Fibroblast of lung (primary cell): ENCODE data around the gene ATP5F1A. TPM values are rescaled to one million over a fixed set of nuclear protein-coding genes. Genes with fewer than 3 reads are reported as not detected.

ENCODE experiments used
- DNase-seq, 2 donors: peaks; one replicate each; pipeline versions ENCODE4 v3.0.0 to v3.0.0-alpha.2; 2010; ENCODE audit warnings: low read depth in 2 of 2
- H2AFZ ChIP-seq: 2 replicates; pipeline ENCODE4 v1.5.1; 2012; ENCODE audit warnings: low read length, control low read depth, inconsistent platforms
- H3K27ac ChIP-seq: 2 replicates; pipeline ENCODE4 v1.5.1; 2011; ENCODE audit warnings: low read length, control low read depth; ENCODE audit not compliant: insufficient read depth
- H3K27me3 ChIP-seq: 2 replicates; pipeline ENCODE4 v1.5.1; 2011; ENCODE audit warnings: mild to moderate bottlenecking, low read length; ENCODE audit not compliant: control insufficient read depth, insufficient read depth
- H3K36me3 ChIP-seq: 2 replicates; pipeline ENCODE4 v1.5.1; 2011; ENCODE audit warnings: low read length; ENCODE audit not compliant: control insufficient read depth, insufficient read depth
- H3K4me1 ChIP-seq: 2 replicates; pipeline ENCODE4 v1.5.1; 2011; ENCODE audit warnings: low read length; ENCODE audit not compliant: control insufficient read depth, insufficient read depth; ENCODE audit errors: extremely low read depth
- H3K4me2 ChIP-seq: 2 replicates; pipeline ENCODE4 v1.5.1; 2011; ENCODE audit warnings: low read length, control low read depth; ENCODE audit not compliant: insufficient read depth; ENCODE audit errors: extremely low read depth
- H3K4me3 ChIP-seq, 4 experiments: fragments of 200-600 bp in 1 of 4; sonication (generic) in 1 of 4; replicated peaks in 1 of 4; 2 replicates each; pipeline ENCODE4 v1.5.1; 2011 to 2016; ENCODE audit warnings: low read length in 4 of 4, low read depth in 3 of 4, mild to moderate bottlenecking in 3 of 4, control low read depth in 2 of 4, inconsistent platforms in 1 of 4, mixed read lengths in 1 of 4; ENCODE audit not compliant: insufficient read depth in 1 of 4; ENCODE audit errors: control extremely low read depth in 1 of 4
- H3K79me2 ChIP-seq: 2 replicates; pipeline ENCODE4 v1.5.1; 2012; ENCODE audit warnings: mild to moderate bottlenecking, low read length, inconsistent platforms; ENCODE audit not compliant: control insufficient read depth, insufficient read depth
- H3K9ac ChIP-seq: 2 replicates; pipeline ENCODE4 v1.5.1; 2011; ENCODE audit warnings: mild to moderate bottlenecking, low read length, control low read depth; ENCODE audit not compliant: insufficient read depth
- H3K9me3 ChIP-seq: 2 replicates; pipeline ENCODE4 v1.5.1; 2012; ENCODE audit warnings: low read depth, low read length; ENCODE audit not compliant: control insufficient read depth, insufficient read depth
- H4K20me1 ChIP-seq: 2 replicates; pipeline ENCODE4 v1.5.1; 2011; ENCODE audit warnings: low read length; ENCODE audit not compliant: control insufficient read depth, insufficient read depth; ENCODE audit errors: extremely low read depth
- CTCF ChIP-seq, 2 donors: IDR thresholded peaks in 1 of 2; conservative IDR thresholded peaks in 1 of 2; 1 replicate in 1 of 2; 2 replicates in 1 of 2; pipeline ENCODE4 v1.5.1; 2011 to 2012; ENCODE audit warnings: low read length in 2 of 2, control low read depth in 1 of 2, inconsistent platforms in 1 of 2, low read depth in 1 of 2, mild to moderate bottlenecking in 1 of 2
- EZH2 ChIP-seq: IDR thresholded peaks from 2 replicates; pipeline ENCODE4 v1.5.1; 2012; ENCODE audit warnings: low read length, control low read depth, mild to moderate bottlenecking; ENCODE audit errors: missing control alignments
- polyA plus RNA-seq, 2 donors: library from polyadenylated mRNA; depleted of rRNA in 1 of 2; stranded (reverse) in 1 of 2; unstranded in 1 of 2; fragments of >200 nt; gene quantifications; 2 replicates each; pipeline ENCODE4 v1.2.1, GENCODE V29; 2011 to 2012; ENCODE audit warnings: missing spikeins in 1 of 2
- total RNA-seq: library from RNA; depleted of rRNA; stranded (reverse); fragments of >200 nt; gene quantifications from 2 replicates; pipeline ENCODE4 v1.2.1, GENCODE V29; 2014

The ATP5F1A gene
- total and polyA plus RNA-seq, 2 donors (not counting 1 experiment from before 2014, with no cell fraction given): 591 to 791 TPM

DNA sequence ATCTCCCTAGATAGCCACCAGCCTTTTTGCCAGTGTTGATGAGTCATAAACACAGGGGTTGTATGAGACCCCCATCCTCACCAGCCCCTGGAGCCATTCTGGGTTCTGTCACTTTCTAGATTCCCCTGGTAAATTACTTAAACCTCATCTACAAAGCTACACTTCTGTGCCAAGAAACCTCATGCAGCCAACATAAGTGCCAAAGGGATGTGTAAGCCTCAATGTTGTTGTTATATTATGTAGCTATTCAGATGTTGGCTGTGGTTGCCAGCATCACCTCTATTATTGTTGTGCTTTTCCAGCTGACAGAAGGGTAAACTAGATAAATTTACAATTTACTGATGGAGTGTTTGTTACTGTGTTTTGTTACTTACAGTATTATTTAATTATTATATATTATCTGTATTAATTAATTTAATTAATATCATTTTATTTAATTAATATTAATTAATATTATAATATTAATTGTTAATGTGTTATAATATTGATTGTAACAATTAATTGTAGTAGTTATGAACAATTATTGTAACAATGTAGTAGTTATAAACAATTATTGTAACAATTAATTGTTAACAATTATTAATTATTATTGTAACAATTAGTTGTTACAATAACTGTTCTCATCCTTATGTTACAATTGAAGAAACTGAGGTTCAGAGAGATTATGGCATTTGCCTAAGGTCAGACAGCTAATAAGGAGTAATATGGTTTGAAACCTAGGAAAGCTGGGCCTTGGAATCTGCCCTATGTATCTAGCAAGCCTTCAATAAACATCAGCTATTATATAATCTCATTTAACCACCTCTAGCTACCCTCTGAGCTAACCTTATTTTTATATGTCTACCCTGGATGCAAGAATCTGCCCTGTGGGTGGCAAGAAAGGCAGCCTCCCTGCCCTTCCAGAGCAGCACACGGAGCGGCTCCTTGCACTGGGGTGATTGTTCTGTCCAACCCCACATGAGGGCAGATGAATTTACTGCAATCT lies 62.1 kb downstream of the ATP5F1A start:
- no peaks in the 10 kb centered on the region for H3K27me3 ChIP-seq
- no peak overlapping the region for H2AFZ ChIP-seq
- no peaks in the 10 kb centered on the region for H3K9me3 ChIP-seq
- H4K20me1 ChIP-seq: no peaks in the 10 kb centered on the region
- no peak overlapping the region for H3K4me2 ChIP-seq
- H3K4me1 ChIP-seq: no peaks in the 10 kb centered on the region
- no peaks in the 10 kb centered on the region for H3K79me2 ChIP-seq
- H3K9ac ChIP-seq: no peak overlapping the region
- H3K27ac ChIP-seq: no peak overlapping the region
- H3K36me3 ChIP-seq: no peaks in the 10 kb centered on the region
- no peak for TF ChIP-seq CTCF (conservative IDR thresholded peaks at IDR 0.05 in 1 of 2, IDR thresholded peaks at IDR 0.05 in 1 of 2; ENCODE audit: low read depth in 1 of 2, low read length in 2 of 2)
- no peak for TF ChIP-seq EZH2
- DNase-seq: peak; percentile 20 to 83
- H3K4me3 ChIP-seq: no peak overlapping the region

- Histone ChIP-seq H3K27me3 (no peaks in the 10 kb centered on the region), H3K9ac (no peak overlapping the region), H3K36me3 (no peaks in the 10 kb centered on the region), H3K4me3 (no peak overlapping the region), H3K4me2 (no peak overlapping the region), H3K79me2 (no peaks in the 10 kb centered on the region), H3K4me1 (no peaks in the 10 kb centered on the region), H2AFZ (no peak overlapping the region), H3K9me3 (no peaks in the 10 kb centered on the region), H3K27ac (no peak overlapping the region), H4K20me1 (no peaks in the 10 kb centered on the region)
- peak in 1 of 2 donors; percentile 73 for DNase-seq
- TF ChIP-seq CTCF (conservative IDR thresholded peaks at IDR 0.05 in 1 of 2, IDR thresholded peaks at IDR 0.05 in 1 of 2; ENCODE audit: low read depth in 1 of 2, low read length in 2 of 2): no peak
- no peak for TF ChIP-seq EZH2
These were observed 63.9 kb downstream of the ATP5F1A start for GRCh38 chr18:46034230-46034629.

GRCh38 chr18:46031741-46032140 lies 66.4 kb downstream of the ATP5F1A start:
- no peak for DNase-seq
- peaks cover 2% of the 10 kb centered on the region for H3K4me1 ChIP-seq

More at GRCh38 chr18:46031741-46032140, 66.4 kb downstream of the ATP5F1A start:
- Histone ChIP-seq H3K79me2 (no peaks in the 10 kb centered on the region), H3K4me3 (no peak overlapping the region), H3K27ac (no peak overlapping the region), H3K36me3 (no peaks in the 10 kb centered on the region), H3K9ac (no peak overlapping the region), H3K9me3 (no peaks in the 10 kb centered on the region), H4K20me1 (no peaks in the 10 kb centered on the region), H2AFZ (no peak overlapping the region), H3K27me3 (no peaks in the 10 kb centered on the region), H3K4me2 (no peak overlapping the region)
- TF ChIP-seq CTCF (conservative IDR thresholded peaks at IDR 0.05 in 1 of 2, IDR thresholded peaks at IDR 0.05 in 1 of 2; ENCODE audit: low read depth in 1 of 2, low read length in 2 of 2): no peak
- TF ChIP-seq EZH2: no peak
